Trophoblast cell (in vitro differentiated cells and primary cell): ENCODE measurements around the gene CLMN.
A peak's percentile ranks its signal among the peaks of the same experiment; 100 is the strongest.

ENCODE experiments used
- DNase-seq, 2 donors: peaks; one replicate each; pipeline ENCODE4 v3.0.0-alpha.2; 2016
- H2AFZ ChIP-seq: 2 replicates; pipeline ENCODE4 v1.6.1; 2013; ENCODE audit warnings: low read length, moderate library complexity, mild to moderate bottlenecking; ENCODE audit not compliant: insufficient read depth, poor library complexity
- H2AK5ac ChIP-seq: 2 replicates; pipeline ENCODE4 v1.6.1; 2013; ENCODE audit warnings: mild to moderate bottlenecking, low read length
- H2BK120ac ChIP-seq: 2 replicates; pipeline ENCODE4 v1.6.1; 2013; ENCODE audit warnings: low read length, mild to moderate bottlenecking, moderate library complexity; ENCODE audit not compliant: insufficient read depth, poor library complexity
- H2BK12ac ChIP-seq: 2 replicates; pipeline ENCODE4 v1.6.1; 2013; ENCODE audit warnings: mild to moderate bottlenecking, low read length, moderate library complexity
- H2BK5ac ChIP-seq: 2 replicates; pipeline ENCODE4 v1.6.1; 2013; ENCODE audit warnings: low read length, low read depth, moderate library complexity, mild to moderate bottlenecking; ENCODE audit not compliant: poor library complexity
- H3K14ac ChIP-seq: 2 replicates; pipeline ENCODE4 v1.6.1; 2013; ENCODE audit warnings: mild to moderate bottlenecking, low read length
- H3K18ac ChIP-seq: 2 replicates; pipeline ENCODE4 v1.6.1; 2013; ENCODE audit warnings: mild to moderate bottlenecking, low read length
- H3K23ac ChIP-seq: 2 replicates; pipeline ENCODE4 v1.6.1; 2013; ENCODE audit warnings: low read length
- H3K27ac ChIP-seq: 2 replicates; pipeline ENCODE4 v1.5.1; 2013; ENCODE audit warnings: low read depth, mild to moderate bottlenecking, inconsistent platforms, low read length, moderate library complexity
- H3K27me3 ChIP-seq: 2 replicates; pipeline ENCODE4 v1.6.1; 2013; ENCODE audit warnings: inconsistent platforms, mild to moderate bottlenecking, low read length, moderate library complexity; ENCODE audit not compliant: insufficient read depth
- H3K36me3 ChIP-seq, 2 experiments: 1 replicate in 1 of 2; 2 replicates in 1 of 2; pipeline ENCODE4 v1.6.1; 2013; ENCODE audit warnings: low read length in 2 of 2, mild to moderate bottlenecking in 2 of 2, moderate library complexity in 1 of 2; ENCODE audit not compliant: insufficient read depth in 2 of 2, control insufficient read depth in 1 of 2
- H3K4ac ChIP-seq: 2 replicates; pipeline ENCODE4 v1.6.1; 2013; ENCODE audit warnings: low read depth, mild to moderate bottlenecking, low read length, moderate library complexity
- H3K4me1 ChIP-seq, 2 experiments: 1 replicate in 1 of 2; 2 replicates in 1 of 2; pipeline ENCODE4 v1.6.1; 2013; ENCODE audit warnings: low read length in 2 of 2, mild to moderate bottlenecking in 2 of 2, moderate library complexity in 1 of 2; ENCODE audit not compliant: insufficient read depth in 2 of 2, control insufficient read depth in 1 of 2
- H3K4me2 ChIP-seq: 2 replicates; pipeline ENCODE4 v1.6.1; 2013; ENCODE audit warnings: inconsistent platforms, mild to moderate bottlenecking, low read length, moderate library complexity
- H3K4me3 ChIP-seq: 2 replicates; pipeline ENCODE4 v1.5.1; 2013; ENCODE audit warnings: mild to moderate bottlenecking, low read depth, low read length, inconsistent platforms
- H3K79me1 ChIP-seq: one replicate; pipeline ENCODE4 v1.6.1; 2013; ENCODE audit warnings: low read length
- H3K79me2 ChIP-seq: 2 replicates; pipeline ENCODE4 v1.6.1; 2013; ENCODE audit warnings: low read length, mild to moderate bottlenecking; ENCODE audit not compliant: control insufficient read depth, insufficient read depth, poor library complexity
- H3K9ac ChIP-seq: 2 replicates; pipeline ENCODE4 v1.6.1; 2013; ENCODE audit warnings: mild to moderate bottlenecking, low read length
- H3K9me3 ChIP-seq: 2 replicates; pipeline ENCODE4 v1.6.1; 2013; ENCODE audit warnings: low read depth, mild to moderate bottlenecking, control low read depth, inconsistent platforms, low read length; ENCODE audit not compliant: insufficient read depth
- H4K12ac ChIP-seq: 2 replicates; pipeline ENCODE4 v1.6.1; 2013; ENCODE audit warnings: low read depth, mild to moderate bottlenecking, low read length, moderate library complexity
- H4K8ac ChIP-seq: 2 replicates; pipeline ENCODE4 v1.6.1; 2013; ENCODE audit warnings: low read depth, mild to moderate bottlenecking, low read length, moderate library complexity
- H4K91ac ChIP-seq: one replicate; pipeline ENCODE4 v1.6.1; 2013; ENCODE audit warnings: low read depth, mild to moderate bottlenecking, low read length, moderate library complexity
- WGBS: extraction: QIAGEN DNeasy Blood & Tissue Kit; methylation state at CpG from one replicate; pipeline ENCODE4 v1.1.7; 2013; ENCODE audit warnings: missing lambda C conversion rate; ENCODE audit not compliant: insufficient read length, insufficient coverage; ENCODE audit errors: extremely low coverage; 5-methylcytosine and 5-hydroxymethylcytosine counted together

CLMN gene

DNA sequence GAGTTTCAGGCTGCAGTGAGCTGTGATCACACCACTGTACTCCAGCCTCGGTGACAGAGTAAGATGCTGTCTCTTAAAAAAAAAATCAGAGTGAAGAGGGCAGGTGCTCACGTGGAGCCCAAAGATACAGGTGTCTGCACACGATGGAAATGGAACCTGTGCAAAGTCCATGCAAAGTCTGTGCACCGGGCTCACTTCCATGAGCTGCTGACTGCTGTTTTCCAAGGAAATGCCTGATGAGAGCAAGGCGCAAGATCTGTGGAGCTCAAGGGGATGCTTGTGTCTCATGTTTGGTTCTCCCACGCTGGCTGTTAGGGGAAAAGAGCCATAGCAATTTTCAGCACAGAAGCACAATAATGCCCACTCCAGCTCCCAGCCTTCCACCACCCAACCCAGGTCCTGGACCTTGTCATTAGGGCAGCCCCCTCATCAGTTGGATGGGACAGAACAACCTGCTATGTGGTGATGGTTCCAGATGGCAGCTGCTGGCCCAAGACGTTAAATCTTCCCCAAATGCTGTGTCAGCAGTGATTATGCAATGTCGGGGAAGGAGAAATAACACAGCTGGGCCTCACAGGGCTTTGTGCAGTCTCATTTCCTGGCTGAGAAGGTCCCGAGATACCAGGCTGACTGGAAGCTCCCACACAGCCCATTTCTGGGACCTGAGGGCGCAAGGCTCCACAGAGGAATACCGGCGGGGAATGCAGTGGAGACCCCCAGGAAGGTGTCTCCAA, 134.5 kb downstream of the CLMN start:
- H2BK5ac ChIP-seq = no peak overlapping the region
- no peak overlapping the region for H4K12ac ChIP-seq
- H4K8ac ChIP-seq = no peak overlapping the region
- H3K27me3 ChIP-seq = no peaks in the 10 kb centered on the region
- H3K9me3 ChIP-seq = no peaks in the 10 kb centered on the region
- no peak overlapping the region for H3K4ac ChIP-seq
- no peak overlapping the region for H2AFZ ChIP-seq
- H3K79me1 ChIP-seq = no peaks in the 10 kb centered on the region
- no peak overlapping the region for H3K27ac ChIP-seq
- no peaks in the 10 kb centered on the region for H3K79me2 ChIP-seq
- DNase-seq = peak; percentile 28 to 56
- no peak overlapping the region for H3K18ac ChIP-seq
- H2AK5ac ChIP-seq = no peak overlapping the region
- H3K36me3 ChIP-seq = no peaks in the 10 kb centered on the region
- peaks cover 11 to 12% of the 10 kb centered on the region in 2 experiments for H3K4me1 ChIP-seq
- no peak overlapping the region for H2BK12ac ChIP-seq
- H3K4me2 ChIP-seq = no peak overlapping the region
- no peak overlapping the region for H3K23ac ChIP-seq
- H2BK120ac ChIP-seq = no peak overlapping the region
- H3K9ac ChIP-seq = no peak overlapping the region
- H4K91ac ChIP-seq = no peak overlapping the region
- H3K14ac ChIP-seq = no peak overlapping the region
- H3K4me3 ChIP-seq = no peak overlapping the region
- WGBS = no CpG with 5 or more reads among the region's 12 CpGs

DNA sequence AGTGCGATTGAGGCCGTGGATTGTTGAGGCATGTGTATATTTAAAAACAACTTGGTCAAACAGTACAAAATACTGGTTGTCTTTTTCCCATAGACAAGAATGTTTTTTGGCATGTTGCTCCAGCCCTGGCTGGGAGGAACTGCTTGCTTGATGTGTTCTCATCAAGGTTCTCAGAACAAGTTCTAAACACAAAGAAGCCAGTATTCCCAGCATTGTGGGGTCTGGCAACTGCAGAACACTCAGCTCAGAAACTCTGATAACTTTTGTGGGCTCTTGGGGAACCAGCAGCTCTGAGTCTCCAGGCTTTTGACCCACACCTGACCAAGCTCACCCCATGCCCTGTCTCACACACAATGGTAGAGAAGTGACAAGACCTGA, 135.3 kb downstream of the CLMN start:
- Histone ChIP-seq H3K27ac (no peak overlapping the region), H2AFZ (no peak overlapping the region), H4K91ac (no peak overlapping the region), H3K18ac (no peak overlapping the region), H2AK5ac (no peak overlapping the region), H3K14ac (no peak overlapping the region), H3K9me3 (no peaks in the 10 kb centered on the region), H2BK12ac (no peak overlapping the region), H3K79me1 (no peaks in the 10 kb centered on the region), H2BK5ac (no peak overlapping the region), H2BK120ac (no peak overlapping the region), H3K4me2 (no peak overlapping the region), H3K4ac (no peak overlapping the region), H3K9ac (no peak overlapping the region), H4K12ac (no peak overlapping the region), H4K8ac (no peak overlapping the region), H3K4me1 (peaks cover 11% of the 10 kb centered on the region in 2 experiments), H3K23ac (no peak overlapping the region), H3K79me2 (no peaks in the 10 kb centered on the region), H3K27me3 (no peaks in the 10 kb centered on the region), H3K36me3 (no peaks in the 10 kb centered on the region), H3K4me3 (no peak overlapping the region)
- WGBS = no CpG with 5 or more reads among the region's 2 CpGs
- DNase-seq = no peak

DNA sequence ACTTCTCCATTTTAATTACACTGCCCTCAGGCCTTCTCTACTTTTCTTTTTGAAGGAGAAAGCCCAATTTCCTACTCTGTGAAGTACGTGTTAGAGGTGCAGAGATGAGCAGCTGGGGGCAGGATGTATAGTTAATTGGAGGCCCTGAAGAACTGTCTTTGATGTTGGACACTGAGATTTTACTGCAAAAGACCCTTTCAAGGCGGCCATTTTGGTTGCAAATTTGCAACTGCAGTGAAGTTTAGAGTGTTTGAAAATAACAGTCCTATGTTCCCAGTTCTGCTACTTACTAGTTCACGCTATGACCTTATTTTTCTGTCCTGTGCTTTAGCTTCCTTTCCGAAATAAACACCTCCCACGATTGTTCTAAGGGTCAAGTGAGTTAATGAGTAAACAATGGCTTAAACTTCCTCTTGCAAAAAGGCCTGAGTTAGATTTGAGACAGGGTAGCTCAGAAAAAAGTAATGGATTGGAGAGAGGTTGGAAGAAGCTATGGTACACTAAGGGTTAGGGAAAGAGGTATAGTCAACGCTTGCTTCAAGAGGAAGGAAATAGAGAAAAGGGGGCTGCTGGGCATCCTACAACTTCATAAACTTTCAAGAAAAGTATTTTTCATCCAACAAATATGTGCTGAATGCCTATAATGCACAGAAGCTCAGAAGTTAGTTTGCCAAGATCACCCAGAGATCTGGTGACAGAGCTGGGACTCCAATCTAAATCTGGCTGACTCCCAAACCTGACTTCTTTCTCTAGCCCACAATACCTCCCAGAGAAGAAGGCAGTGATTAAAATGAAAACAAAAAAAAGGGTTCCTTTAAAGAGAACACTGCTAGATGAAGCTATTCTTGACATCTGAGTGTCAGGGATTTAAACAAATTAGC, 135.9 kb downstream of the CLMN start:
- H3K18ac ChIP-seq = no peak overlapping the region
- no peak overlapping the region for H2AK5ac ChIP-seq
- no peak overlapping the region for H3K4me3 ChIP-seq
- H3K79me2 ChIP-seq = no peaks in the 10 kb centered on the region
- H3K36me3 ChIP-seq = no peaks in the 10 kb centered on the region
- WGBS = no CpG with 5 or more reads among the region's 6 CpGs
- H2BK120ac ChIP-seq = no peak overlapping the region
- no peak overlapping the region for H2BK12ac ChIP-seq
- no peaks in the 10 kb centered on the region for H3K9me3 ChIP-seq
- H3K79me1 ChIP-seq = no peaks in the 10 kb centered on the region
- no peak overlapping the region for H2BK5ac ChIP-seq
- H4K12ac ChIP-seq = no peak overlapping the region
- H2AFZ ChIP-seq = no peak overlapping the region
- H3K27ac ChIP-seq = no peak overlapping the region
- H3K27me3 ChIP-seq = no peaks in the 10 kb centered on the region
- no peak overlapping the region for H3K23ac ChIP-seq
- H3K14ac ChIP-seq = no peak overlapping the region
- H3K4ac ChIP-seq = no peak overlapping the region
- H3K4me1 ChIP-seq = peaks cover 11% of the 10 kb centered on the region in 2 experiments
- no peak overlapping the region for H3K9ac ChIP-seq
- H3K4me2 ChIP-seq = no peak overlapping the region
- H4K8ac ChIP-seq = no peak overlapping the region
- no peak overlapping the region for H4K91ac ChIP-seq
- no peak for DNase-seq

DNA sequence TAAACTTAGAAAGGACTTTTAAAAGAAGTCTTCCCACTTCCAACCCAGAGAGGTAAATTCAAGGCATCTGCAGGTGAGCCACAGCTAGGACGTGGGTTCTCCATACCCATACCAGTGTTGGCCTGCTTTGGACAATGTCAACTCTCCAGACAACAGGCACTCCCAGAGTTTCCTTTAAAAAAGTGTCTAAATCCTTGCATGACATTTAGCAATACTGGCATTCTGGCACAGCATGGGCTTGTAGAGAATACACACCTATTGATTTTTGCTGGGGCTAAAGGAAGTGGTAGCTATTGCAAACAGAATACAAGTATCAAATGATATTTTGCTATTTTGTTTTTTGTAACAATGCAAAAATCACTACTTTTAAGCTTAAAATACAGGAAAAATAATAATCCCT, 136.6 kb downstream of the CLMN start:
- no peak for DNase-seq
- Histone ChIP-seq H4K91ac (no peak overlapping the region), H2BK5ac (no peak overlapping the region), H3K9ac (no peak overlapping the region), H3K4ac (no peak overlapping the region), H2AFZ (no peak overlapping the region), H3K27ac (no peak overlapping the region), H3K9me3 (no peaks in the 10 kb centered on the region), H4K8ac (no peak overlapping the region), H2BK12ac (no peak overlapping the region), H4K12ac (no peak overlapping the region), H3K27me3 (no peaks in the 10 kb centered on the region), H3K18ac (no peak overlapping the region), H2BK120ac (no peak overlapping the region), H2AK5ac (no peak overlapping the region), H3K79me2 (no peaks in the 10 kb centered on the region), H3K4me3 (no peak overlapping the region), H3K79me1 (no peaks in the 10 kb centered on the region), H3K14ac (no peak overlapping the region), H3K4me1 (peaks cover 11% of the 10 kb centered on the region in 2 experiments), H3K36me3 (peaks cover 0 to 2% of the 10 kb centered on the region in 2 experiments), H3K4me2 (no peak overlapping the region), H3K23ac (no peak overlapping the region)
- no CpG with 5 or more reads among the region's 1 CpG for WGBS
